HepG2 (cell line): ENCODE data around the gene UBE2I.

Source experiments
- ARID3A ChIP-seq: IDR thresholded peaks from 2 replicates; pipeline ENCODE4 v1.6.1; 2012; ENCODE audit warnings: low read depth, low read length, improper control_type of control experiment
- ARNT ChIP-seq: fragments of 450-650 bp; IDR thresholded peaks from 2 replicates; pipeline ENCODE4 v1.6.1; 2017
- CEBPB ChIP-seq: IDR thresholded peaks from 2 replicates; pipeline ENCODE4 v1.6.1; 2011; ENCODE audit warnings: low read depth, low read length, improper control_type of control experiment, borderline replicate concordance
- EZH2 ChIP-seq: conservative IDR thresholded peaks from 2 replicates; pipeline ENCODE4 v1.6.1; 2012; ENCODE audit warnings: mild to moderate bottlenecking, low read depth, low read length, moderate library complexity
- FLYWCH1 ChIP-seq: sonication (generic); formaldehyde crosslinking; IDR thresholded peaks from 2 replicates; pipeline ENCODE4 v1.8.1; 2023; ENCODE audit warnings: mild to moderate bottlenecking, missing genetic modification reagents
- HNRNPL ChIP-seq: fragments of 200-400 bp; formaldehyde crosslinking; IDR thresholded peaks from 2 replicates; pipeline ENCODE4 v1.6.1; 2017; ENCODE audit warnings: mild to moderate bottlenecking, low read depth, low read length
- KLF9 ChIP-seq: IDR thresholded peaks from 2 replicates; pipeline ENCODE4 v1.6.1; 2016; ENCODE audit warnings: low read depth
- MAX ChIP-seq: IDR thresholded peaks from 2 replicates; pipeline ENCODE4 v1.6.1; 2012; ENCODE audit warnings: inconsistent platforms
- MTF1 ChIP-seq: sonication (generic); formaldehyde crosslinking; IDR thresholded peaks from 2 replicates; pipeline ENCODE4 v1.5.0; 2020; ENCODE audit warnings: missing genetic modification reagents
- PBX3 ChIP-seq: sonication (generic); formaldehyde crosslinking; IDR thresholded peaks from 2 replicates; pipeline ENCODE4 v1.8.1; 2023; ENCODE audit warnings: missing genetic modification reagents, inconsistent platforms, borderline replicate concordance
- USF2 ChIP-seq, 2 experiments: sonication (generic) in 1 of 2; formaldehyde crosslinking in 1 of 2; IDR thresholded peaks; 2 replicates each; pipeline versions ENCODE4 v1.5.1 to v1.6.1; 2011 to 2020; ENCODE audit warnings: borderline replicate concordance in 1 of 2, low read depth in 1 of 2, low read length in 1 of 2, mild to moderate bottlenecking in 1 of 2, missing genetic modification reagents in 1 of 2, moderate library complexity in 1 of 2
- YY1 ChIP-seq: IDR thresholded peaks from 2 replicates; pipeline ENCODE4 v1.6.1; 2011; ENCODE audit warnings: low read length, low read depth, moderate library complexity, mild to moderate bottlenecking; ENCODE audit not compliant: insufficient read depth, insufficient replicate concordance
- ZNF318 ChIP-seq: sonication (generic); formaldehyde crosslinking; IDR thresholded peaks from 2 replicates; pipeline ENCODE4 v1.4.0; 2020; ENCODE audit warnings: mild to moderate bottlenecking, missing genetic modification reagents
- ZNF333 ChIP-seq: sonication (generic); formaldehyde crosslinking; IDR thresholded peaks from 2 replicates; pipeline ENCODE4 v1.4.0; 2020; ENCODE audit warnings: mild to moderate bottlenecking, missing genetic modification reagents, borderline replicate concordance

GRCh38 chr16:1362807-1363206 lies 53.4 kb downstream of the UBE2I start:
- TF ChIP-seq FLYWCH1 (CRISPR knock-in tag) (no peak), HNRNPL (no peak), YY1 (no peak), USF2 (IDR thresholded peaks at IDR 0.05; ENCODE audit: low read depth, low read length) (no peak), USF2 (CRISPR knock-in tag; IDR thresholded peaks at IDR 0.05; ENCODE audit: borderline replicate concordance) (no peak), CEBPB (no peak), MTF1 (CRISPR knock-in tag) (no peak), ARID3A (no peak), MAX (no peak), ARNT (no peak), KLF9 (CRISPR knock-in tag) (no peak), PBX3 (CRISPR knock-in tag) (no peak), ZNF333 (CRISPR knock-in tag) (no peak), ZNF318 (CRISPR knock-in tag) (no peak), EZH2 (no peak)
